HG03457 (cell line): ENCODE results near the gene SEC31A.
"Not testable (repeated sequence)": the region's sequence is repeated elsewhere in the genome, so short reads cannot be mapped to it uniquely, and the experiment has no call there.

Experiments
- ATAC-seq: cut with Tn5 transposase; IDR thresholded peaks from one replicate; pipeline ENCODE4 v1.9.1; 2021; ENCODE audit warnings: moderate number of reproducible peaks; ENCODE audit not compliant: unreplicated experiment

SEC31A gene

DNA sequence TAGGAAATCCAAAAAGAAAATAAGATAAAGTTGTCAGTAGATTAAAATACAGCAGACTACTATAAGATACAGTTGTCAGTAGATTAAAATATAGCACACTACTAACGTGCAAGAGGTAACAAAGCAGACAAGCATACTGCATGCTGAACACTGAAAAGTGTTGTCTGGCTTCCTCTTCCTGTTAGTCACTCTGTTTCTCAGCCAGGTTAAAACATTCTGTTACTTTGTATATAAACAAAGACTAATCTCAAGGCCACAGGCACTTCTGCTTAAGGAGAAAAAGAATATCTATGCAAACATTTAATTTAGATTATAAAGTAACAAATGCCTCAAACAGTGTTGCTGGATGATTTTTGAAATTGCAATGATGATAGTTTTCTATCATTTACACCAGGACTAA lies 51.3 kb downstream of the SEC31A start:
- no peak for ATAC-seq

DNA sequence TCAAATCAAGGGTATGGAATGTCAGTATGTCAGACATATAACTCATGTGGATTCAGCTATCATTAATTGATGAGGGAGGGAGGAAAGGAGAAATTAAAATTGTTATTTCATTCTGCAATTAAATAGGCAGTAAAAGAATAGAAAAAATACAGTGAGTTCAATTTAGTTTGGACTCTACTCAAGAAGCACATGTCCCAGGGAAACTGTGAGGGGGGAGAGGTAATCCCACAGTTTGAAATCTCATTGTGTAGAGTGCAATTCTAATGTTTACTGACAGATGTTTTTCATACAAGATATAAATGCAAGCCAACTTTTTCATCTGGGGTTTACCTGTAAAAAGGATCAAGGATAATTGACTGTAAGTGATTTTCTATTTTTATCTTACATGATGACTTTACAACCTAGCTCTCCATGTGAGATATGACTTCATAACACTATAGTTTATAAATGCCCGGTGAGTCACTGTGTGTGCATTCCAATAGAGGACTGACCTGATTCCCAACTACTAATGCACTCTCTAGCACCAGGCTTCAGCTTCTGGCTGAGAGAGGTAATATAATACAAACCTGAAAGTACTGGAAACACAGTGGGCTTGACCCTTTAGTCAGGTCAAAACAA lies 57.1 kb downstream of the SEC31A start:
- no peak for ATAC-seq

DNA sequence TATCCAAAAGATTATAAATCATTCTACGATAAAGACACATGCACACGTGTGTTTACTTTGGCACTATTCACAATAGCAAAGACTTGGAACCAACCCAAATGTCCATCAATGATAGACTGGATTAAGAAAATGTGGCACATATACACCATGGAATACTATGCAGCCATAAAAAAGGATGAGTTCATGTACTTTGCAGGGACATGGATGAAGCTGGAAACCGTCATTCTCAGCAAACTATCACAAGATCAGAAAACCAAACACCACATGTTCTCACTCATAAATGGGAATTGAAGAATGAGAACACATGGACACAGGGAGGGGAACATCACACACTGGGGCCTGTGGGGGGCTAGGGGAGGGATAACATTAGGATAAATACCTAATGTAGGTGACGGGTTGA lies 57.9 kb downstream of the SEC31A start:
- not testable (repeated sequence) for ATAC-seq

DNA sequence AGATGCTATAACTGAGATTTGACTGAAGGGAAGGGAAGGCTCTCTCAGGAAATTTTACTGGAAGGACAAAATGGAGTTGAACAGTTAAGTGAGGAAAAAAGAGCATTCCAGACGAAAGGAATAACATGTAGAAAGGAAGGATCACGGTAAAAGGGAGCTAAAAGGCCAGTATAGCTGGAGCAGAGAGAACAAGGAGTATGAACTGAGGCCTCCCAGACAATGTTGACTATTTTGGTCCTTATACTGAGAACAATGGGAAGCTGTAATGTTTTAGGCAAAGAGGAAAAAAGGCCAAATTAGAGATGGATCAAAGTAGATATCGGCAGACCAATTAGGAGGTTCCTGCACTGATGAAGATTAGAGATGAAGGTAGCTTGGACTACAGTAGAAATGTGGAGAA lies 65.5 kb downstream of the SEC31A start:
- ATAC-seq = no peak

DNA sequence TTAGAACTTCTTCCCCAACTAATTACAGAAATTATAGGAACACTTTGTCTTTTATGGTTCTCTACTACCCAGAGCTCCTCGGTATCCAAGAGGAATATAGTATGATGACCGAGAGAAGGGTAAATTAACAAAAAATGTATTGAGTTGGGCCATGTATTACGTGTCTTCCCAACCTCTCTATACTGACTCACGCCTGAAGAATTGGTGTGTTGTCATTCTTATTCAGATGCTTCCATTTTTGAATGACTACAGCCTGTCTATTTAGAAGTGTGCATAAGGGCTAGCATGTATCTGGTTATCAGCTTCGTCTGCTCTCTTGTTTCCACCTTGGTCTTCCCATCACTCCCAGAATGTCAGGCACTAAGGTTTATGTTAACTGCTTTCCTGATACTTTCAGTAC lies 67.9 kb downstream of the SEC31A start:
- no peak for ATAC-seq

DNA sequence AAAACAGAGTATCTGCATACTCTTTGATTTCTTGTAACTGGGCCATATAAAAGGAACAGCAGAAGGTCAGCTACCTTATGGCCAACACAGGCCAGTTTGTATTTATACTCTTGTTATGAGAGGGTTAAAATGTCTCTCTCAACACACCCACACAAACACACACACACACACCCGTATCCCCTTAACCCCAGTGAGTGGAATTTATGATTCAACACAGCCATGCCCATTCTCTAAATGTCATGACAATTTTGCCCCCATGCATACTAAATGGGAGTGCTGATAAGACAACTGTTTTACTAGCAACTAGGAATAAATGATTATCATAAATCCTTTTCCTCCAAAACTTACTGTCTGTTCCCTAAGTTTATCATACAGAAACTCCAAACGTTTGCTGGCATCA lies 70.3 kb downstream of the SEC31A start:
- ATAC-seq = no peak

DNA sequence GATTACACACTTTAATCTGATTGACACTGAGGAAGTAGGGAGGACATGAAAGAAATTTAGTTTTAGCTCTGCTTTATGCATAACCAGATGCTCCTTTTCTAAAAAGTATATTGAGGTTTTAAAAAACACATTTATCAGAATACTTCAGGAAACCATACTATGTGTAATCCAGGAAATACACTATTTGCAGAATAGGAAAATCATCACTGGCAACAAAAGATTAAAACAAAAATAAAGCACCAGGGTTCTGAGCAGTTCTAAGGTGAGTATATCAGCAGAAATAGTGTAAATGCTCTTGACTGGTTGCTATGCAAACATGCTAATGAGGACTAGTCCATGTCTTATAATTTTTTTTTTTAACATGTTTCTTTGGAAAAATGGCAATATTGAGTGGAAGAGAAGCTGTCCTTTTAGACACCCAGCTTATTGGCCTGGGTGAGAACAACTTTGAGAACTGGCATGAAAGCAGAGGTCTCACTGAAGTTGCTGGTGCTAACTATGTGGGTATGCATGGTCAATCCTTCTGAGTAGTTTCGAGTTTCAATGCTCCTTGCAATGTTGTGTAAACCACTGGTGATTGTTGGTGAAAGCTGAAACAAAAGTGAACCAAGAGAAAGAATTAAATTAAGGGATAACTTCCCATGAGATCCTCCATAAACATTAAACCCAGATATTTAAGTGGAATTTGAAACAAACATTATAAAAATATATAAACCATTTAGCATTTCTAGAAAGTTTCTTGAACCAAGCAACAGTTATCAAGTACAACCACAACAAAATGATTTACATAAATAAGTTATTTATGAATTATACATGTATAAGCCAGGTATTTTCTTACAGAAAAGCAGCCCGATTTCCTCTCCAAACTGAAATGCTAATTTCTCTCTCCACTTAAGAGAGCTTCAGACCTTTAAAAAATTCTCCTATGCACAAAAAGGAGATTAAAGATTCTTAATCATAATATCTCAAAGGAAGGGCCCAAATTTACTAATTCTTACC lies 72.0 kb downstream of the SEC31A start:
- peak; percentile 76 for ATAC-seq

DNA sequence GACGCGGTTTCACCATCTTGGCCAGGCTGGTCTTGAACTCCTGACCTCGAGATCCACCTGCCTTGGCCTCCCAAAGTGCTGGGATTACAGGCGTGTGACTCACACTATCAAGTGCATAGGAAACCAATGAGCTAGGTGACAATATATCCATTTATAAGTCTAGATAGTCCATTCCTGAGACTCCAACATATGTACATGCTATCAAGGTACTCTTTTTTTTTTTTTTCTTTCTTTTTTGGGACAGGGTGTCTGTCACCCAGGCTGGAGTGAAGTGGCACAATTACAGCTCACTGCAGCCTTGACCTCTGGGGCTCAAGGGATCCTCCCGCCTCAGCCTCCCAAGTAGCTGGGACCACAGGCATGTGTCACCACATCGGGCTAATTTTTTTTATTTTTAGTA lies 74.1 kb downstream of the SEC31A start:
- ATAC-seq = not testable (repeated sequence)

DNA sequence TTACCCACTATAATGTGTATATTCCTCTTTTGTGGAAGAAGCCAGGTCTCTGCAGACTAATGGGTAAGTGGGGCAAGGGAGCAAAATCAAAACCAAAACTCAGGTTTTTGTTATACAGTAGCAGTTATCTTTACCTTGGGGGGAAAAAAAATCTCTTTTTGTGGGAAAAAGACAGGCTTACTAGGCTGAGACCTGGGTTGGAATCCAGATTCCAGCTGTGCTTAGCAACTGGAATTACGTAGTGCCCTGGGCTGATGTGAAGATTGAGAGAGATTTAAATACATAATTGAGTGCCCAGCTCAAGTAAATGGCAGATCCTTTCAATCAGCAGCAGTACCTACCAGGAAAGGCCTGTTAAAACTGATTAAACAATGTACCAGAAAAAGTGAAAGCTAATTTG lies 76.9 kb downstream of the SEC31A start:
- ATAC-seq = no peak

DNA sequence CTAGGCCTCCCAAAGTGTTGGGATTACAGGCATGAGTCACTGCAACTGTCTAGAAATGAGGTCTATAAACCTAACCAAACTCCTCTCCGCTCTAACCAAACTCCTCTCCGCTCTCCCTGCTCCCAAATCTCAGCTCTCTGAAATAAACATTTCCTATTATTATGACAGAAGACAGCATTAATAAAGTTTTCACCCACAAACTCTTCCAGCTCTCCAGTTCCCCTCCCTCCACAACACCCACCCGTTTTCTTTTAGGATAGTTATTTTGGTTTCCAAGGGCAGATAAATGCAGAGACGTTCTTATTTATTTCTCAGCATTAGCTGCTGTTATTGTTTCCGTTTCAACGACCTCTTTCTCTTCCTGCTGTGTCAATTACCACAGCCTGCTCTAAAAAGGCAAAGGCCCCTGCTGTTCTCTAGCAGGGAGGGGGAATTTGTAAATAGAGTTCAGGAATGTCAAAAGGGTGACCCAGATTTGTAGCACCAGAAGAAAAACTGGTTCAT lies 79.1 kb downstream of the SEC31A start:
- no peak for ATAC-seq

DNA sequence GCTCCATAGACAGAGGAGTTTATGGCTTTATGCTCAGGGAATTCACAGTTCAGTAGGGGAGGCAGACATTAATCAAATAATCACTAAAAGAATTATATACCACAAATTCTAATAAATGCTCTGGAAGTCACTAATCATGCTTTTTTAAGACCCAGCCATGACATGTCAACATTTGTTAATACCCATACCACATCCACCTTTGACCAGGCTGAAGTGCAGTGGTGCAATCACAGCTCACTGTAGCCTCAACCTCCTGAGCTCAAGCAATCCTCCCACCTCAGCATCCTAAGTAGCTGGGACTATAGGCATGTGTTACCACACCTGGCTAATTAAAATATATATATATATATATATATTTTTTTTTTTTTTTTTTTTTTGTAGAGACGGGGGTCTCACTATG lies 79.6 kb downstream of the SEC31A start:
- no peak for ATAC-seq

DNA sequence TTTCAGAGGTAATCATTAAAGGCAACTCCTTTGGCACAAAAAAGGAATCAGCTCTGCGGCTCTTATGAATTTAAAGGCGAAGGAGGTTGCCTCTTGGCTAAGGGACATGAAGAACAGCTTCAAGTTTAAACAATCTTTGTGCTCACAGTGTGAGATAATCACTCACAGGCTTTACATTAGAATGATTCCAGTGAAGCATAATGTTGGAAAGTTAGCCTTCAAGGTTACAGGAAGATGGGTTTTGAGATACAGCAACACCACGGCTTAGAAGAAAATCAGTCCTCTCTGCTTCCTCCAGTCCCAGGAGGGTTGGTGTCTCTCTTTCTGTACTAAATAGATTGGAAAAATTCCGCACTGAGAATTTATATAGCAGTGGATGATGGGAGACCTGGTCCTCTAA lies 80.8 kb downstream of the SEC31A start:
- ATAC-seq = no peak

DNA sequence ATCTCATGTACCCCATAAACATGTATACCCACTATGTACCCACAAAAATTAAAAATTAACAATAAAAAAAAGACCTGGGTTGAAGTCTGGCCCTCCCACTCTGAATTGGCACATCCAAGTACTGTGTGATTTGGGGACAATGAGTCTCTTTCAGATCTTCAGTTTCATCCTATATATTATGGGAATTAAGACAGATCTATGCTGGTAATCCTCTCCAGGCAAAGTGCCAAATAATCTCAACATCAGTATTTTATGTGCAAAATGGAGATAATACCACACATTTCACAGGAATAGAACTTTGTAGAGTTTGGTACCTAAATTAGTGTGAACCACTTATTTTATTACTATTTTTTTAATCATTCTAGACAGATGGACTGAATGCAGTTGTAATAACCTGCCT lies 81.3 kb downstream of the SEC31A start:
- ATAC-seq = no peak

DNA sequence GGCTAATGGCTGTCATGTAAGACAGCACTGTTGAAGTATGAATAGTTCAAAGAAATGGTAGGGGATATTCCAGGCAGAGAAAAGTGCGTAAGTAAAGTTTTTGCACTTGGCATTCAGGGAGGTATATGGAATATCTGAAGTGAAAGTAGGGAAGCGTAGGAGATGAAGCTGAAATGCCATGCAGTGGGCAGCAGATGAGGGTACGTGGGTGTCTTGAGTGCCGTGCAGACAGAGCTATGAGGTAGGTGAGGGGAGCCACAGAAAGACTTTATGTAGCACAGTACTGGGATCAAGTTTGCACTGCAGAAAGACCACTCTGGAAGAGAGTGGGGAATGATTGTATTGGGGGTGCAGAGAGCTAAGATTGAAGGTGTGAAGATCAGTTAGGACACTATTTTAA lies 87.2 kb downstream of the SEC31A start:
- ATAC-seq = no peak

DNA sequence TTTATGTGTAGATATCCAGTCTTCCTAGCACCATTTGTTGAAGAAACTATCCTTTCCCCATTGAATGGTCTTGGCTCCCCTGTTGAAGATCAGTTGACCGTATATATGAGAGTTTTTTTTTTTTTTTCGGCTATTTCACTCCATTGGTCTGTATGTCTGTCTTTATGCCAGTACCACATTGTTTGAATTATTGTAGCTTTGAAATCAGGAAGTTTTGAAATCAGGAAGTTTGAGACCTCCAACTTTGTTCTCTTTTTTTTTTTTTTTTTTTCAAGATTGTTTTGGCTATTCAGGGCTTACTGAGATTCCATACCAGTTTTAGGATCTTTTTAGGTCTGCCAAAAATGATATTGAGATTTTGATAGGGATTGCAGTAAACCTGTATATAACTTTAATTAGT lies 88.0 kb downstream of the SEC31A start:
- ATAC-seq = no peak

DNA sequence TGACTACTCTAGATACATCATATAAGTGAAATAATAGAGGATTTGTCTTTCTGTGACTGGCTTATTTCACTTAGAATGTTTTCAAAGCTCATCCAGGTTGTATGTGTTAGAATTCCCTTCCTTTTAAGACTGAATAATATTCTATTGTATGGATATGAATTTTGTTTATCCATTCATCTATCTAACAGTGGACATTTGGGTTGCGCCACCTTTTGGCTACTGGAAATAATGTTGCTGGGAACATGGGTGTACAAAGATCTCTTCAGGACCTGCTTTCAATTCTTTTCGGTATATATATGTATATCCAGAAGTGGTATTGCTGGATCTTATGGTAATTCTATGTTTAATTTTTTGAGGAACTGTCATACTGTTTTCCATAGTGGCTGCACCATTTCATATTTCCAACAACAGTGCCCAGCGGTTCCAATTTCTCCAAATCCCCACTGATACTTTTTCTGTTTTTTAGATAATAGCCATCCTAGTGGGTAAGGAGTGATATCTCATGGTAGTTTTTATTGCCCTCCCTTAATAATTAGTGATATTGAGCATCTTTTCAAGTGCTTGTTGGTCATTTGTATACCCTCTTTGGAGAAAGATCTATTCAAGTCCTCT lies 88.9 kb downstream of the SEC31A start:
- no peak for ATAC-seq

DNA sequence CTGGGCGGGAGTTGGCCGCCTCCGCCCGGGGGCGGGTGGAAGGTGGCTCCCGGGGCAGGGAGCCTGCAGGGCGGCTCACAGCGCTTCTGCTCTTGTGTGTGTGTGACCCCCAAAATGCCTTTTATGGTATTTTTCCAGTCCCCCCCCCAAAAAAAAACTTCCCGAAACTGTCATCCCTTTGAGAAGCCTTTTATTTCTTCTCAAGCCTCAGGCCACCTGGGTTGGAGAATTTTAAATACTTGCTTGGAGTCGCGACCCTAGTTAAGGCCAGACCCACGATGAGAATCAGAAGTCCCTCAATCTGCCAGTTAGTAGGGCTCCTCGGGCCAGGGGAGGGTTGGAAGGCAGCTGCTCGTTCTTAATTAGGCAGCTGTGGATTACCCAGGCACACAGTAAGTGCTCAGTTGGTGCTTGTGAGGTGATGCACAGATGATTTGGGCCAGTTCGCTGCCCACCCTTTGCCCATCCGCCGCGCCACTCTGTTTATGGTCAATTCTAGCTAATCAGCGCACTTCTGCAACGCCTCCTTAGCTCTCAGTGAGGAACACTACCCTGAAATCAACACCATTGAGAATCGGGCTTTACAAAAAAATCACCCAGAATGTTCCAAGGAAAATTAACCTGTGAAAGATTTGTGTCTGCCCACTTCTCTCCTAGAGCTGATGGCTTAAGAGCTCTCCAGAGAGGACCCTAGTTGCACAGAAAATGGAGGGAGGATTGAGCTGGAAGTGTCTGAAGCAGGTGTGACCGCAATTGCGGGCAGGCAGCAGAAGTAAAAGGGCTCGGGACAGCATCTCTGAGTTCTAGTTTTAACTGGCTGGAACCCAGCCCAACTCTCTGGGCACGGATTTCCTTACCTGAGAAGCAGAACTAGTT lies 91.7 kb downstream of the SEC31A start:
- ATAC-seq = no peak

DNA sequence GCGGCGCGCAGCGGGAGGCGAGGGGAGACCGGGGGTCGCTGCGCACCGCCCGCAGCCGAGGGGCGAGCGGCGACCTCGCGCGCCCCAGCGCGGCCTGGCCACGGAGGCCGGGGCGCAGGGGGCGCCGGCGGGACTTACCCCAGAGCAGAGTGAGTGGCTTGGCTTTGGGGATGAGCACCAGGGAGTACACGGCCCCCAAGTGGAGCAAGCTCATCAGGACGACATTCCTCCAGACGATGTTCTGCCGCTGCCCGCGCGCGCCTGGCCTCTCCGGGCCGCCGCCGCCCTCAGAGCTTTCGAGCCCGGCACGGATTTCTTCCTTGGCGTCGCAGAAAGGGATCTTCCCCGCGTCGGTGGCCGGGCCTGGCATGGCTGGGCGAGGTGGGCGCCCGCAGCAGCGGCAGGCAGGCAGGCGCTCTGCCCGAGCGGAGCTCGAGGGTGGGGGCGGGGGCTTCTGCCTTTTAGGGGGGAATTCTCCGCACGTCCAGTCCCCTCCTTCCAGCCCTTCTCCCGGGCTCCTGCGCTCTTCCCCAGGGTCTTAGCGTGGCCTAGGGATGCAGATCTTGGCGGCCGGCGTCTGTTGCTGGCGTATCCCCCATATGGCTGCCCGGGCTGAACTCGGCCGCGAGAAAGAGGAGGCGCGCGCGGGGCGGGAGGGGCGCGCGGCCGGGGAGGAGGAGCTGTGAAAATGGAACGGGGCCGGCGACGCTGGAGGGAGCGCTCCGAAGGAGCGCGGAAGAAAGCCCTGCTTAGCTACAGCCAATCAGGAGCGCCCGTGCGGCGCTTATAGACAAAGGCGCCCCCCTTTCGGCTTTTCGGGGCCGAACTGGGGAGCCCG lies 92.6 kb downstream of the SEC31A start, which contains the start of gene SCD5:
TSS of gene SCD5 (minus strand) at position 629 of the 838 bp plus-strand sequence. CDS start at position 370, 259 bp downstream.
- peak; percentile 70 for ATAC-seq

DNA sequence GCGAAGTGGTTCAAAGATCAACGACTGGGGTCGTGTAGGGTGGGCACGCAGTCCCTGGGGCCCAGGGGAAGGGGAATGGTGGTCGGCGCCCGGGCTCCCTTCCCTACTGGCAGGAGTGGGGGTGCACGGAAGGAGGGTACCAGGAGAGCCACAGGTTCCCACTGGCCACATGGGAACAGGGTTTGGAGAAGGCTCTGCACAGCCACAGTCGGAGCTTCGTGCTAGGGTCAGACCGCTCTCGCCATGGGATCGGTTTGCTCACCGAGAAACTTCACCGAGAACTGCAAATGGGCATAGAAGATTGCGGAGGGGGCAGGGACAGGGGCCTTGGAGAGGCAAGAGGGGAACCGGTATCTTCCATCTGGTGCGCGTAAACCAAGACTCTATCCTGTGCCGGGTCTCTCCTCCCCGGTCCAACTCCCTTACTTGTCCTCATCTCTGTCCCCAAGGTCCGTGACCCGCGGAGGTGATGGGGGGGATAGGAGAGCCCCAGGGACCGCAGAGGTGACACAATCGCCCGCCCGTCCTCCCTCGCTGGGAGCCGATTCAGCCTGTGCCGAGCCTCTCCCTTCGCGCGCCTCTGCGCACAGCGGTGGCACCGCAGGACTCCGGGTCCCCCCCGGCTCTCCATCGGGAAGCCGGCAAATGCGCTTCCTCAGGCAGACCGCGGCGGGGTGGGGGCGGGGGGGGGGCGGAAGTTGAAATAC lies 93.4 kb downstream of the SEC31A start:
- ATAC-seq = no peak
